Fibroblast of villous mesenchyme (primary cell): Measurements from ENCODE around the gene PPIL1. TPM values are rescaled to one million over a fixed set of nuclear protein-coding genes. Genes with fewer than 3 reads are reported as not detected.

Experiments used
- DNase-seq: peaks from one replicate; pipeline ENCODE4 v3.0.0-alpha.2; 2010; ENCODE audit warnings: low read depth
- H3K4me3 ChIP-seq: 2 replicates; pipeline ENCODE4 v1.5.1; 2011; ENCODE audit warnings: low read depth, mild to moderate bottlenecking, low read length
- CTCF ChIP-seq: IDR thresholded peaks from 2 replicates; pipeline ENCODE4 v1.5.1; 2012; ENCODE audit warnings: low read depth, mild to moderate bottlenecking, low read length; ENCODE audit not compliant: insufficient read depth
- total RNA-seq: library from RNA; depleted of rRNA; stranded (reverse); fragments of >200 nt; gene quantifications from 2 replicates; pipeline ENCODE4 v1.2.3, GENCODE V29; 2012

PPIL1 gene
- total RNA-seq, 1 donor, result 55.3 TPM

GRCh38 chr6:36875250-36875633 is 639 bp upstream of the PPIL1 start:
- TF ChIP-seq CTCF, result no peak
- no peak for DNase-seq

GRCh38 chr6:36873612-36874442 is 776 bp downstream of the PPIL1 start:
- DNase-seq, result peak; percentile 50
- H3K4me3 ChIP-seq, result peak overlapping the region; percentile 99
- TF ChIP-seq CTCF, result peak; percentile 16

More at GRCh38 chr6:36875250-36875633, 639 bp upstream of the PPIL1 start:
- peak overlapping the region; percentile 99 for H3K4me3 ChIP-seq

- TF ChIP-seq CTCF, result no peak
- H3K4me3 ChIP-seq, result no peak overlapping the region
- no peak for DNase-seq
Measured at GRCh38 chr6:36873115-36873514, 1.5 kb downstream of the PPIL1 start.

GRCh38 chr6:36871686-36872085 is 2.9 kb downstream of the PPIL1 start:
- H3K4me3 ChIP-seq, result no peak overlapping the region
- DNase-seq, result no peak
- no peak for TF ChIP-seq CTCF

- H3K4me3 ChIP-seq, result no peak overlapping the region
- TF ChIP-seq CTCF, result no peak
- DNase-seq, result no peak
Measured at GRCh38 chr6:36867471-36868224, 7.0 kb downstream of the PPIL1 start.

- peak; percentile 23 for DNase-seq
- no peak overlapping the region for H3K4me3 ChIP-seq
- TF ChIP-seq CTCF, result no peak
Measured at GRCh38 chr6:36865835-36866234, 8.8 kb downstream of the PPIL1 start.
